NCI-H128 (cell line): ENCODE measurements around the gene DLL4.

Experiments
- DNase-seq: peaks from one replicate; lab custom pipeline; 2025; ENCODE audit not compliant: unreplicated experiment; lab: John Stamatoyannopoulos, UW

DLL4 gene

GRCh38 chr15:40906091-40906990 lies 22.8 kb upstream of the DLL4 start:
- no peak for DNase-seq

GRCh38 chr15:40906991-40907802 lies 21.9 kb upstream of the DLL4 start:
- DNase-seq: no peak

DNA sequence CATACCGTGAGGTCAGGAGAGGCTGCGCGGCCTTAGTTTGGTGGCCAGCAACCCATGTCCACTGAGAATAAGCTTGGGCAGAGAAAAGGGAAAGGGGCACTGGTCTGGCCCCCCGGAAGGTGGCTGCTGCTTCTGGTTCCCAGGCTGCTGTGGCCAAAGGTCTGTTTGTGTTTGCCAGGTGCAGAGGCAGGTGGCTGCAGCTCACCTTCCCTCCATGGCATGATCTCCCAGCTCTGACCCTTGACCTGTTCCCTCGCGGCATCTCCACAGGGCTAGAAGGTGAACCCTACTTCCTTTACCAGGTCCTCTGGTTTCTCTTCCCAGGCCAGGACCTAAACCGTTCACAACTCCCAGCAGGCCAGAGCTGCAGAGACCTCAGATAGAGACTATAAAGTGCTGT lies 21.0 kb upstream of the DLL4 start:
- no peak for DNase-seq

DNA sequence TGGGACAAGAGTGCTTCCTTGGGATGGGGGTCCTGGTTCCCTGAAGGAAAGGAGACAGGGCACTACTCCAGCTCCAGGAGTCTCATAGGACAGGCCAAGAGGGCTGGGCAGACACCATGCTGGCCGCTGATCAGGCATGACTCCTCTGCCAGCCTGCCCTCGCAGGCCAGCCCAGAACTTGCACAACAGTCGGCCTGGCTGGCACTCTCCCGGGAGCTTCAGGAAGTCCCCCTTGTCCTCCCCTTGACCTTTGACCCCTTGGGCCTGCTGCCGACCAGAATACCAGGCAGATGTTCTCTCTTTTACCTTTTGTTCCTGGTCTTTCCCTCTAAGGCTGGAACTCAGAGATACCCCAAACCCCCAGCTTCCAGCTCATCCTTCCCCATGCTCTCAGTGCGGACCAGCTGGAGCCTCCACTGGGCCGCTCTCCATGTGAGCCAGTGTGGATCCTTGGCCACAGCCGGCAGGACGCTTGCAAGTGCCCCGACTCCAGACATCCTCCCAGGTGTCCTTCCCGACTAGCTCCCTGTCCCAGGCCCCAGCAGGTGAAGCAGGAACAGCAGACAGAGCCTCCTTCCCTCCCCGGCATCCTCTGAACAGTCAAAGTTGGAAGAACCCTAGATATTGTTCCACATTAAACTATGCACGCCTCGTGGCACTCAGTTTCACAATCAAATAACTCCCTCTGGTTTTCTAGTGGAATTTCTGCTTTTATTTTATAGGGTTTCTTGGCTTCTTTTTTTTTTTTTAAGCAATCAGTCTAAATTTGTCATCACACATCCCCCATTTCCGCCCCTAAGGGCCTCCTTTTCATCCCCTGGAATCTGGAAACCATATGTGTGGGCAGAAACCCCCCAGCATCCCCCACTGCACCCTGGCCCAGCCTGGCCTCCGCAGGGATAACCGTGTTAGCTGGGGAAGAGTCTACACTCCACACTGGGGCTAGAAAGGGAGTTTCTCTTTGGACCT lies 19.2 kb upstream of the DLL4 start:
- no peak for DNase-seq

- DNase-seq: no peak
Measured at GRCh38 chr15:40911141-40911540, 18.0 kb upstream of the DLL4 start.

DNA sequence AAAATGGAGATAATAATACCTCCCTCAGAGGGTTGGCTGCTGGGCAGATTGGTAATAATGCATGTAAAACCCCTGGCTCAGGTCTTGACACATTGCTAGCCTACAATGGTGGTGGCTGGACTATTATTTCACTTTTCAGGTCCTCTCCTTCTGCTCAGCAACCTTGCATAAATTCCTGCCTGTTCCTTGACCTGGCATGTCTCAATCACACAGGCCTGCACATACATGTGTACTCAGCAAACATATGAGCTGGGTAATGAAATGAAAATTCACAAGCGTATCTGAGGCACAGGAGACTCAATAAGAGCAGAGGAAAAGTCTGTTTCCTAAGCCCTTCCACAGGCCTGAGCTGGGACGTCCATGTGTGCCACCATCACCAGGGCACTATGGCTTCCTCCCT lies 17.4 kb upstream of the DLL4 start:
- no peak for DNase-seq

GRCh38 chr15:40912478-40912877 lies 16.7 kb upstream of the DLL4 start:
- no peak for DNase-seq

DNA sequence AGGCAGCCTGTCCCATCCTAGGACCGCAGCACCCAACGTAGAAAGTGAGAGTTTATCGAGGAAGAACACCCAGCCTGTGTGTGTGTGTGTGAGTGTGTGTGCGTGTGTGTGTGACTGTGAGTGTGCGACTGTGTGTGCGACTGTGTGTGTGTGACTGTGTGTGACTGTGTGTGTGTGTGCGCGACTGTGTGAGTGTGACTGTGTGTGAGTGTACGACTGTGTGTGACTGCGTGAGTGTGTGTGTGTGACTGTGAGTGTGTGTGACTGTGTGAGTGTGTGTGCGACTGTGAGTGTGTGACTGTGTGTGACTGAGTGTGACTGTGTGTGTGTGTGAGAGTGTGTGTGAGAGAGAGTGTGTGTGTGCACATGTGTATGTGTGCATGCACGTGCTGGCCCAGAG lies 15.1 kb upstream of the DLL4 start:
- no peak for DNase-seq

GRCh38 chr15:40914486-40914885 lies 14.7 kb upstream of the DLL4 start:
- no peak for DNase-seq

DNA sequence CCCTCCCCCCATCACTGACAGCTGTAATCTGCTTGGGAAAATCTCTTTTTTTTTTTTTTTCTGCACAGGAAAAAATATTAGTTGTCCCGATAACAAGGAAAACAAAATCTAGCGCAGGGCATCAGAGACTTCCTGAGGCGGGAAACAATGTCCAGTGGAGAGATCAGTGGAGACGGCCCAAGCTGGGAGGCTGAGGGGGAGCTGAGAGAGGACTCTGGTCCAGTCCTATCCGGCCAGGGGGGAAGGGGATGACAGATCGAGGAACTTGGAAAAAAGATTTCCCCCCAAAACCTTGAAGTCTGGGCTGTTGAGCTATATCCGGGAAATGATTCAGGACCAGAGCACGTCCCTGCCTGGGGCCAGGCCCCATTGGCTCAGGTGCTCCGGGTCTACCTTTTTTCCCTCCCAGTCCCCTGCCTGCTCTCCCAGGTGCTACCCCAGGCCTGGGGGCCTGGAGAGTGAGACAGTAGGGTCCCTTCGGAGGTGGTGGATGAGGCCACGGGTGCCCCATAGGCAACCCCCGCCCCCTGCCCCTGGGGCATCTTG lies 14.0 kb upstream of the DLL4 start:
- DNase-seq: no peak

DNA sequence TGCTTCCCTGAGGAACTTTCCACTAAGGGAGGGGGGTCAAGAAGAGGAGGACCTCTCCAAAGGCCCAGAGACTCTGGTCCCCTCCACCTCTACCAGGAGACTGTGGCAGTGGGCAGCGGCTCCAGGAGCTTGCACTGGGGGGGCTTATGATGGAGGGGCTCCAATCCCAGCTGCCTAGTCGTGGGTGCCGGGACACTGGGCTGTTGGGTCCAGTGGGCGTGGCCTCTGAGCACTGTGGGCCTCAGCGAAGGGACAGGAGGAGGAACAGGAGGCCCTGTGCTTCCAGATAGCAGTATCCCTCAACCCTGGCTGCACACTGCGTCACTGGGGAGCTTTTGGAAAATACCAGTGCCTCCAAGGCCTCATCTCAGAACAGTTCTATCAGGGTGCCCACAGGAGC lies 13.5 kb upstream of the DLL4 start:
- DNase-seq: no peak

- no peak for DNase-seq
Measured at GRCh38 chr15:40917585-40917984, 11.6 kb upstream of the DLL4 start.

GRCh38 chr15:40918146-40918798 lies 10.9 kb upstream of the DLL4 start:
- no peak for DNase-seq

- DNase-seq: no peak
Measured at GRCh38 chr15:40918799-40919392, 10.2 kb upstream of the DLL4 start.

- DNase-seq: no peak
Measured at GRCh38 chr15:40921949-40922607, 7.1 kb upstream of the DLL4 start.

DNA sequence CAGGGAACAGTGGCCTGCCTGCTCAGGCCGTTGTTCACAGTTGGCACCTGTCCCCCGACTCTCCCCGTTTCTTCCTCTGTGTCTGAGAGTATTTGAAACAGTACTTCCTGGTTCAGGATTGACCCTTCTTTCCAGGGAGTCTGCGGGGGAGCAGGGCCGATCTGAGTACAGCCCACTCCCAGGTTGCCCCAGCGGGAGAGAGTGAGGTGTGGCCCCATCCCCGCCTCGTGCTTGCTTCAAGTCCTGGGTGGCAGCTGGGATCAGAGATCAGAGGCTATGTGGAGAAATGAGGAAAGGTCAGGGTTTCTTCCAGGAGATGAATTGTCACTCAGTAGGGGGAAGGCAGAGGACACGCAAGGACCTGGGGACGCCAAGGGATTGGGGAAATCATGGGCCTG lies 6.5 kb upstream of the DLL4 start:
- no peak for DNase-seq

DNA sequence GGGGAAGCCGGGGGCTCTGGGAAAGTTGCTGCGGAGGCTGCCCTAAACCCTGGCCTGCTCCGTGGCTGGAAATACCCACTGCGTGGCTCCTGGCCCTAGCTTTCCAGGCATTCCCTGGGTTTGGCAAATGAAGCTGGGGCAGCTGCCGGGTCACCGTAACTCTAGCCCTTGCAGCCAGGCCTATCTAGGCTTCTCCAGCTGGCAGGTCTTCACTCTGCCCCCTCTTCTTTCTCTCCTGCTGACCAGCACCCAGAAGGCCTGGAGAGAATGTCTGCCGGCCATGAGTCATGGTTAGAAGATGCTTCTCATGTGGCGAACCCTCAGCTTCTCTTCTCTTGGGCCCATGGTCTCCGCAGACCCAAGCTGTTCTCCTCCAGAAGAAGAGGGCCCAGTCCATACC lies 5.6 kb upstream of the DLL4 start:
- DNase-seq: no peak

DNA sequence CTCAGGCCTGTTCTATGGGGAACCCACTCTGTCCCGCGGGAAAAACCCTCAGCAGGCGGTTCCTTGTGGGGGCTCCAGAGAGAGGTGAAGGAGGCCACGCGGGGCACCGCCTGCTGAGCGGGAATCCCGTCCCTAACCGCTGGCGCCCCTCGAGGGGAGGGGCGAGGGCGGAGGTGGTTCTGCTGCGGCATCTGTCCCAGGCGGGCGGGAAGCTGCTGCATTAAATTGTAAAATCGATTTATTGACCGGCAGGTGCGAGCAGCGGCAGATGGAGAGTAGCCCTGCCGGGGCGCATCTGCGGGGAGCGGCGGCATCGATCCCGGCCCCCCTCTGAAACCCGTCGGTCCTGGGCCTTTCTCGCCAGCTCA lies 3.7 kb upstream of the DLL4 start:
- DNase-seq: no peak

GRCh38 chr15:40925863-40926658 lies 3.1 kb upstream of the DLL4 start:
- no peak for DNase-seq
